Activated T-cell treated with anti-CD3 and anti-CD28 coated beads, Interleukin-2, amount 50 U/mL, for 24 hours (primary cell): Measurements from ENCODE around the gene RILP.
"Not testable (repeated sequence)": the region's sequence is repeated elsewhere in the genome, so short reads cannot be mapped to it uniquely, and the experiment has no call there.

ENCODE experiments used
- DNase-seq: peaks from one replicate; pipeline ENCODE4 v3.0.0-alpha.2; 2020
- H3K27ac Mint-ChIP-seq: 2 replicates; pipeline ENCODE4 v1.8.0; 2020; ENCODE audit warnings: mild to moderate bottlenecking, mixed read lengths
- H3K27me3 Mint-ChIP-seq: 2 replicates; pipeline ENCODE4 v1.8.0; 2020; ENCODE audit warnings: mixed read lengths
- H3K36me3 Mint-ChIP-seq: 2 replicates; pipeline ENCODE4 v1.8.0; 2020; ENCODE audit warnings: low read depth, mixed read lengths
- H3K4me1 Mint-ChIP-seq: 2 replicates; pipeline ENCODE4 v1.8.0; 2020; ENCODE audit warnings: low read depth, mixed read lengths
- H3K4me3 Mint-ChIP-seq: 2 replicates; pipeline ENCODE4 v1.8.0; 2020; ENCODE audit warnings: mild to moderate bottlenecking, moderate library complexity, mixed read lengths
- H3K9me3 Mint-ChIP-seq: 2 replicates; pipeline ENCODE4 v1.8.0; 2020; ENCODE audit warnings: mixed read lengths

Gene RILP

GRCh38 chr17:1653735-1654134 is 4.1 kb upstream of the RILP start:
- peak overlapping the region; percentile 35 for H3K27ac Mint-ChIP-seq
- no peak for DNase-seq
- no peaks in the 10 kb centered on the region for H3K27me3 Mint-ChIP-seq
- H3K9me3 Mint-ChIP-seq, result no peaks in the 10 kb centered on the region
- H3K36me3 Mint-ChIP-seq, result peaks cover 88% of the 10 kb centered on the region
- no peak overlapping the region for H3K4me3 Mint-ChIP-seq
- peaks cover 21% of the 10 kb centered on the region for H3K4me1 Mint-ChIP-seq

GRCh38 chr17:1652794-1653193 is 3.1 kb upstream of the RILP start:
- not testable (repeated sequence) for H3K9me3 Mint-ChIP-seq, H3K4me3 Mint-ChIP-seq, H3K27me3 Mint-ChIP-seq, DNase-seq
- Mint-ChIP-seq H3K4me1 (peaks cover 27% of the 10 kb centered on the region), H3K36me3 (peaks cover 78% of the 10 kb centered on the region), H3K27ac (peak overlapping the region; percentile 77)

GRCh38 chr17:1651559-1651844 is 1.8 kb upstream of the RILP start:
- H3K27ac Mint-ChIP-seq, result peak overlapping the region; percentile 44

GRCh38 chr17:1650731-1651558 is 1.3 kb upstream of the RILP start:
- Mint-ChIP-seq H3K4me1 (peaks cover 33% of the 10 kb centered on the region), H3K4me3 (no peak overlapping the region), H3K27ac (peak overlapping the region; percentile 20), H3K36me3 (peaks cover 60% of the 10 kb centered on the region), H3K27me3 (no peaks in the 10 kb centered on the region), H3K9me3 (no peaks in the 10 kb centered on the region)
- no peak for DNase-seq

More at GRCh38 chr17:1651559-1651844, 1.8 kb upstream of the RILP start:
- peaks cover 32% of the 10 kb centered on the region for H3K4me1 Mint-ChIP-seq
- no peak for DNase-seq
- no peak overlapping the region for H3K4me3 Mint-ChIP-seq
- no peaks in the 10 kb centered on the region for H3K27me3 Mint-ChIP-seq
- H3K36me3 Mint-ChIP-seq, result peaks cover 65% of the 10 kb centered on the region
- H3K9me3 Mint-ChIP-seq, result no peaks in the 10 kb centered on the region

GRCh38 chr17:1648963-1649843 is 463 bp downstream of the RILP start:
- peak; percentile 95 for DNase-seq
- no peaks in the 10 kb centered on the region for H3K27me3 Mint-ChIP-seq
- peaks cover 51% of the 10 kb centered on the region for H3K4me1 Mint-ChIP-seq
- peak overlapping the region; percentile 62 for H3K4me3 Mint-ChIP-seq
- peaks cover 43% of the 10 kb centered on the region for H3K36me3 Mint-ChIP-seq
- peak overlapping the region; percentile 89 for H3K27ac Mint-ChIP-seq
- no peaks in the 10 kb centered on the region for H3K9me3 Mint-ChIP-seq

GRCh38 chr17:1648173-1648962 is 1.3 kb downstream of the RILP start:
- Mint-ChIP-seq H3K36me3 (peaks cover 35% of the 10 kb centered on the region), H3K4me1 (peaks cover 54% of the 10 kb centered on the region), H3K4me3 (peak overlapping the region; percentile 62), H3K9me3 (no peaks in the 10 kb centered on the region), H3K27ac (no peak overlapping the region), H3K27me3 (no peaks in the 10 kb centered on the region)
- DNase-seq, result no peak

GRCh38 chr17:1647802-1648171 is 1.9 kb downstream of the RILP start:
- H3K36me3 Mint-ChIP-seq, result peaks cover 29% of the 10 kb centered on the region
- no peaks in the 10 kb centered on the region for H3K27me3 Mint-ChIP-seq
- peaks cover 54% of the 10 kb centered on the region for H3K4me1 Mint-ChIP-seq
- DNase-seq, result no peak
- no peak overlapping the region for H3K4me3 Mint-ChIP-seq
- H3K9me3 Mint-ChIP-seq, result no peaks in the 10 kb centered on the region
- H3K27ac Mint-ChIP-seq, result no peak overlapping the region

GRCh38 chr17:1646199-1646875 is 3.3 kb downstream of the RILP start:
- no peak overlapping the region for H3K27ac Mint-ChIP-seq
- no peaks in the 10 kb centered on the region for H3K27me3 Mint-ChIP-seq
- peaks cover 47% of the 10 kb centered on the region for H3K4me1 Mint-ChIP-seq
- H3K9me3 Mint-ChIP-seq, result no peaks in the 10 kb centered on the region
- H3K36me3 Mint-ChIP-seq, result peaks cover 14% of the 10 kb centered on the region
- no peak overlapping the region for H3K4me3 Mint-ChIP-seq
- no peak for DNase-seq

- Mint-ChIP-seq H3K4me1 (peaks cover 40% of the 10 kb centered on the region), H3K27me3 (no peaks in the 10 kb centered on the region), H3K27ac (peak within 1 kb of the TSS; percentile 92), H3K36me3 (peaks cover 6% of the 10 kb centered on the region), H3K4me3 (peak within 1 kb of the TSS; percentile 75), H3K9me3 (no peaks in the 10 kb centered on the region)
- no peak for DNase-seq
Measured at GRCh38 chr17:1645207-1646171, 4.2 kb downstream of the RILP start, which contains the start of gene SCARF1. Gene SCARF1 (minus strand): TSS chr17:1645732. CDS start chr17:1645697, 35 bp downstream.

GRCh38 chr17:1644493-1645206 is 5.0 kb downstream of the RILP start:
- Mint-ChIP-seq H3K4me1 (peaks cover 33% of the 10 kb centered on the region), H3K9me3 (no peaks in the 10 kb centered on the region), H3K4me3 (peak overlapping the region; percentile 75), H3K36me3 (no peaks in the 10 kb centered on the region), H3K27ac (peak overlapping the region; percentile 92), H3K27me3 (no peaks in the 10 kb centered on the region)
- DNase-seq, result peak; percentile 52

- Mint-ChIP-seq H3K36me3 (no peaks in the 10 kb centered on the region), H3K4me1 (peaks cover 33% of the 10 kb centered on the region), H3K27ac (peak overlapping the region; percentile 92), H3K4me3 (peak overlapping the region; percentile 75), H3K9me3 (no peaks in the 10 kb centered on the region), H3K27me3 (no peaks in the 10 kb centered on the region)
- DNase-seq, result no peak
Measured at GRCh38 chr17:1643999-1644492, 5.6 kb downstream of the RILP start.

GRCh38 chr17:1643293-1643998 is 6.2 kb downstream of the RILP start:
- Mint-ChIP-seq H3K4me1 (peaks cover 33% of the 10 kb centered on the region), H3K27me3 (no peaks in the 10 kb centered on the region), H3K4me3 (peak overlapping the region; percentile 75), H3K27ac (no peak overlapping the region), H3K9me3 (no peaks in the 10 kb centered on the region), H3K36me3 (no peaks in the 10 kb centered on the region)
- peak; percentile 71 for DNase-seq
